H9 (cell line): Measurements from ENCODE around the gene MCCC2. TPM values are rescaled to one million over a fixed set of nuclear protein-coding genes. Genes with fewer than 3 reads are reported as not detected.

Source experiments
- DNase-seq: peaks from one replicate; pipeline ENCODE4 v3.0.0-alpha.2; 2017
- H2AFZ ChIP-seq: one replicate; pipeline ENCODE4 v1.6.1; 2013; ENCODE audit warnings: mild to moderate bottlenecking, low read length, control low read depth, moderate library complexity
- H2AK5ac ChIP-seq: 2 replicates; pipeline ENCODE4 v1.6.1; 2013; ENCODE audit warnings: low read length, control low read depth, mixed read lengths; ENCODE audit not compliant: insufficient read length
- H2BK120ac ChIP-seq: one replicate; pipeline ENCODE4 v1.6.1; 2013; ENCODE audit warnings: low read depth, mild to moderate bottlenecking, low read length, control low read depth, inconsistent platforms; ENCODE audit not compliant: poor library complexity, severe bottlenecking
- H2BK12ac ChIP-seq: 2 replicates; pipeline ENCODE4 v1.6.1; 2013; ENCODE audit warnings: low read length, control low read depth, mixed read lengths, low read depth; ENCODE audit not compliant: insufficient read length
- H2BK15ac ChIP-seq: 2 replicates; pipeline ENCODE4 v1.6.1; 2013; ENCODE audit warnings: low read depth, low read length, control low read depth
- H2BK20ac ChIP-seq: one replicate; pipeline ENCODE4 v1.6.1; 2013; ENCODE audit warnings: low read depth, mild to moderate bottlenecking, low read length, control low read depth, inconsistent platforms; ENCODE audit not compliant: poor library complexity, severe bottlenecking
- H2BK5ac ChIP-seq: 2 replicates; pipeline ENCODE4 v1.6.1; 2013; ENCODE audit warnings: low read length, control low read depth, mixed read lengths; ENCODE audit not compliant: insufficient read length
- H3K14ac ChIP-seq: 2 replicates; pipeline ENCODE4 v1.6.1; 2013; ENCODE audit warnings: low read length, control low read depth; ENCODE audit not compliant: insufficient read depth
- H3K18ac ChIP-seq: 2 replicates; pipeline ENCODE4 v1.6.1; 2013; ENCODE audit warnings: low read depth, mild to moderate bottlenecking, mixed read lengths, low read length, control low read depth; ENCODE audit not compliant: insufficient read length
- H3K23ac ChIP-seq: 2 replicates; pipeline ENCODE4 v1.6.1; 2013; ENCODE audit warnings: low read length, control low read depth, mixed read lengths, low read depth; ENCODE audit not compliant: insufficient read length
- H3K23me2 ChIP-seq: 2 replicates; pipeline ENCODE4 v1.6.1; 2013; ENCODE audit warnings: low read depth, mild to moderate bottlenecking, mixed read lengths, low read length, control low read depth; ENCODE audit not compliant: insufficient read length, poor library complexity, severe bottlenecking
- H3K27ac ChIP-seq: 2 replicates; pipeline ENCODE4 v1.5.1; 2013; ENCODE audit warnings: low read length, control low read depth, mixed read lengths, low read depth; ENCODE audit not compliant: insufficient read length
- H3K27me3 ChIP-seq: 2 replicates; pipeline ENCODE4 v1.6.1; 2013; ENCODE audit warnings: low read length, control low read depth, inconsistent platforms; ENCODE audit not compliant: insufficient read depth
- H3K4ac ChIP-seq: 2 replicates; pipeline ENCODE4 v1.6.1; 2013; ENCODE audit warnings: low read depth, mild to moderate bottlenecking, control low read depth, inconsistent platforms, low read length, moderate library complexity
- H3K4me1 ChIP-seq: 2 replicates; pipeline ENCODE4 v1.6.1; 2013; ENCODE audit warnings: low read length, control low read depth, inconsistent platforms; ENCODE audit not compliant: insufficient read depth
- H3K4me2 ChIP-seq: 2 replicates; pipeline ENCODE4 v1.6.1; 2013; ENCODE audit warnings: low read length, control low read depth, mixed read lengths; ENCODE audit not compliant: insufficient read length, insufficient read depth
- H3K56ac ChIP-seq: 2 replicates; pipeline ENCODE4 v1.6.1; 2013; ENCODE audit warnings: low read depth, mild to moderate bottlenecking, mixed read lengths, low read length, control low read depth; ENCODE audit not compliant: insufficient read length
- H3K79me1 ChIP-seq: 2 replicates; pipeline ENCODE4 v1.6.1; 2013; ENCODE audit warnings: low read depth, mild to moderate bottlenecking, moderate library complexity, low read length, control low read depth, inconsistent platforms; ENCODE audit not compliant: insufficient read depth, poor library complexity, severe bottlenecking
- H3K79me2 ChIP-seq: 2 replicates; pipeline ENCODE4 v1.6.1; 2013; ENCODE audit warnings: low read length, control low read depth, inconsistent platforms; ENCODE audit not compliant: insufficient read depth
- H3K9ac ChIP-seq: 2 replicates; pipeline ENCODE4 v1.6.1; 2013; ENCODE audit warnings: low read length, control low read depth, mixed read lengths; ENCODE audit not compliant: insufficient read length; ENCODE audit errors: extremely low read depth
- H3K9me3 ChIP-seq: one replicate; pipeline ENCODE4 v1.6.1; 2013; ENCODE audit warnings: low read depth, low read length, inconsistent platforms; ENCODE audit not compliant: control insufficient read depth
- H3T11ph ChIP-seq: one replicate; pipeline ENCODE4 v1.6.1; 2013; ENCODE audit warnings: mild to moderate bottlenecking, low read length, control low read depth, inconsistent platforms
- H4K20me1 ChIP-seq: one replicate; pipeline ENCODE4 v1.6.1; 2013; ENCODE audit not compliant: control insufficient read depth, insufficient read length, insufficient read depth
- H4K5ac ChIP-seq: 2 replicates; pipeline ENCODE4 v1.6.1; 2013; ENCODE audit warnings: low read depth, mild to moderate bottlenecking, mixed read lengths, low read length, control low read depth; ENCODE audit not compliant: insufficient read length
- H4K8ac ChIP-seq: replicated peaks from 2 replicates; pipeline ENCODE4 v1.6.1; 2013; ENCODE audit warnings: low read length, control low read depth, mixed read lengths, low read depth; ENCODE audit not compliant: insufficient read length
- H4K91ac ChIP-seq: 2 replicates; pipeline ENCODE4 v1.6.1; 2013; ENCODE audit warnings: low read depth, mild to moderate bottlenecking, moderate library complexity, mixed read lengths, low read length, control low read depth; ENCODE audit not compliant: insufficient read length
- H3K27ac Mint-ChIP-seq, 3 experiments: 2 replicates in 2 of 3; 3 replicates in 1 of 3; pipeline ENCODE4 v1.8.0; 2020 to 2021; ENCODE audit warnings: mixed read lengths in 3 of 3, mild to moderate bottlenecking in 1 of 3, moderate library complexity in 1 of 3
- H3K27me3 Mint-ChIP-seq: 2 replicates; pipeline ENCODE4 v1.8.0; 2021; ENCODE audit warnings: low read depth, mild to moderate bottlenecking, moderate library complexity, mixed read lengths
- H3K36me3 Mint-ChIP-seq, 3 experiments: 2 replicates in 2 of 3; 3 replicates in 1 of 3; pipeline ENCODE4 v1.8.0; 2020 to 2021; ENCODE audit warnings: low read depth in 3 of 3, mixed read lengths in 3 of 3; ENCODE audit not compliant: insufficient read depth in 1 of 3
- H3K4me1 Mint-ChIP-seq, 2 experiments: 2 replicates each; pipeline ENCODE4 v1.8.0; 2020; ENCODE audit warnings: mixed read lengths in 2 of 2
- H3K4me3 Mint-ChIP-seq, 2 experiments: 2 replicates in 1 of 2; 3 replicates in 1 of 2; pipeline ENCODE4 v1.8.0; 2020 to 2021; ENCODE audit warnings: mild to moderate bottlenecking in 2 of 2, mixed read lengths in 2 of 2, moderate library complexity in 1 of 2
- H3K9me3 Mint-ChIP-seq, 2 experiments: 2 replicates in 1 of 2; 3 replicates in 1 of 2; pipeline ENCODE4 v1.8.0; 2020; ENCODE audit warnings: mild to moderate bottlenecking in 2 of 2, mixed read lengths in 2 of 2, moderate library complexity in 1 of 2
- WGBS: extraction: QIAGEN DNeasy Blood & Tissue Kit; methylation state at CpG from one replicate; pipeline ENCODE4 v1.1.7; 2013; ENCODE audit warnings: missing lambda C conversion rate, low lambda C conversion rate, mixed read lengths; ENCODE audit not compliant: insufficient read length; ENCODE audit errors: extremely low coverage; 5-methylcytosine and 5-hydroxymethylcytosine counted together
- total RNA-seq: library from RNA; stranded (reverse); gene quantifications from 2 replicates; pipeline ENCODE4 v1.2.1, GENCODE V29; 2021
- TF ChIP-seq, protein P1 (sequence below): fragments of 200-600 bp; sonication (generic); conservative IDR thresholded peaks from 3 replicates; pipeline ENCODE4 v1.8.0; 2021; ENCODE audit warnings: antibody characterized with exemption, mild to moderate bottlenecking

Gene MCCC2
- total RNA-seq, 1 experiment from 2014 or later: 62.7 TPM

DNA sequence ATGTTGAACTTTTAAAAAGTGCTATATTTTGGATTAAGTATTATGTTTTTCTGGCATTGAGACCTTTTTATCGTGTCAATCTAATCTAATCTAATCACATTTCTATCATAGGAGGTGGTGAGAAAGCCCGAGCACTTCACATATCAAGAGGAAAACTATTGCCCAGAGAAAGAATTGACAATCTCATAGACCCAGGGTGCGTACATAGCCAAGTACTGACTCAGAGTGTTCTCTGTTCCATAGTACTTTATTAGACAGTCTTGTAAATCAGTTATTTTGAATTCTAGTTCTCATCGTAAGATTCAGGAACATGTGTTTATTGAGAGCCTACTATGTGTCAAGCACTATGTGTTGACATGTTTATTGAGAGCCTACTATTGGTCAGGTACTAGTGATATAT is 9.0 kb downstream of the MCCC2 start:
- H3K79me1 ChIP-seq: no peaks in the 10 kb centered on the region
- DNase-seq: no peak
- H3K4me1 Mint-ChIP-seq: no peaks in the 10 kb centered on the region
- H3K23ac ChIP-seq: no peak overlapping the region
- H3K36me3 Mint-ChIP-seq: peaks cover 21 to 46% (median 44%) of the 10 kb centered on the region in 3 experiments; a peak in 6 of 7 replicates
- no peaks in the 10 kb centered on the region for H3K27me3 Mint-ChIP-seq
- peaks cover 3% of the 10 kb centered on the region; the same call in 1 of the 2 replicates for H3K79me2 ChIP-seq
- no peak overlapping the region for H2AK5ac ChIP-seq
- no peak overlapping the region for H4K91ac ChIP-seq
- H3K9me3 ChIP-seq: no peaks in the 10 kb centered on the region
- H3K4ac ChIP-seq: no peak overlapping the region
- H3K27ac Mint-ChIP-seq: no peak overlapping the region
- H4K8ac ChIP-seq: no peak overlapping the region
- no peak overlapping the region for H3K56ac ChIP-seq
- no peak overlapping the region for H3K4me2 ChIP-seq
- no peaks in the 10 kb centered on the region for H3K23me2 ChIP-seq
- H2BK20ac ChIP-seq: no peak overlapping the region
- no peaks in the 10 kb centered on the region for H3K9me3 Mint-ChIP-seq
- H2BK120ac ChIP-seq: no peak overlapping the region
- no peak overlapping the region for H3K9ac ChIP-seq
- no peak overlapping the region for H2BK15ac ChIP-seq
- no peak overlapping the region for H3K27ac ChIP-seq
- H3K4me1 ChIP-seq: no peaks in the 10 kb centered on the region
- H2AFZ ChIP-seq: no peak overlapping the region
- H3T11ph ChIP-seq: no peak overlapping the region
- no peak overlapping the region for H2BK12ac ChIP-seq
- H3K18ac ChIP-seq: no peak overlapping the region
- H4K20me1 ChIP-seq: no peaks in the 10 kb centered on the region
- no peak overlapping the region for H2BK5ac ChIP-seq
- no peak overlapping the region for H4K5ac ChIP-seq
- H3K27me3 ChIP-seq: no peaks in the 10 kb centered on the region
- no peak overlapping the region for H3K4me3 Mint-ChIP-seq
- TF ChIP-seq, protein P1, sequence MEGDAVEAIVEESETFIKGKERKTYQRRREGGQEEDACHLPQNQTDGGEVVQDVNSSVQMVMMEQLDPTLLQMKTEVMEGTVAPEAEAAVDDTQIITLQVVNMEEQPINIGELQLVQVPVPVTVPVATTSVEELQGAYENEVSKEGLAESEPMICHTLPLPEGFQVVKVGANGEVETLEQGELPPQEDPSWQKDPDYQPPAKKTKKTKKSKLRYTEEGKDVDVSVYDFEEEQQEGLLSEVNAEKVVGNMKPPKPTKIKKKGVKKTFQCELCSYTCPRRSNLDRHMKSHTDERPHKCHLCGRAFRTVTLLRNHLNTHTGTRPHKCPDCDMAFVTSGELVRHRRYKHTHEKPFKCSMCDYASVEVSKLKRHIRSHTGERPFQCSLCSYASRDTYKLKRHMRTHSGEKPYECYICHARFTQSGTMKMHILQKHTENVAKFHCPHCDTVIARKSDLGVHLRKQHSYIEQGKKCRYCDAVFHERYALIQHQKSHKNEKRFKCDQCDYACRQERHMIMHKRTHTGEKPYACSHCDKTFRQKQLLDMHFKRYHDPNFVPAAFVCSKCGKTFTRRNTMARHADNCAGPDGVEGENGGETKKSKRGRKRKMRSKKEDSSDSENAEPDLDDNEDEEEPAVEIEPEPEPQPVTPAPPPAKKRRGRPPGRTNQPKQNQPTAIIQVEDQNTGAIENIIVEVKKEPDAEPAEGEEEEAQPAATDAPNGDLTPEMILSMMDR: no peak
- H3K14ac ChIP-seq: no peak overlapping the region
- WGBS: no CpG with 5 or more reads among the region's 4 CpGs
